ENCODE data around the gene NOTCH3. TPM values are rescaled to one million over a fixed set of nuclear protein-coding genes. Genes with fewer than 3 reads are reported as not detected.

The NOTCH3 gene
- total and polyA plus RNA-seq, 2 of the 8 experiments (the other 6 are each of a cell fraction or from before 2014, with no cell fraction given), result 37.5 to 107 TPM

- FAIRE-seq, result no peak
- Histone ChIP-seq H2AFZ (ENCODE audit: low read length) (no peak overlapping the region), H3K4me1 (replicated peaks in 1 of 4; ENCODE audit: control insufficient read depth in 3 of 4, insufficient read depth in 4 of 4, low read length in 3 of 4) (peaks cover 0 to 4% (median 0%) of the 10 kb centered on the region in 4 experiments; a peak in 2 of 7 replicates), H3K9me3 (ENCODE audit: insufficient read depth in 2 of 2, low read depth in 1 of 2, low read length in 1 of 2) (no peaks in the 10 kb centered on the region), H2BK20ac (ENCODE audit: low read length) (no peak overlapping the region), H3K27me3 (replicated peaks in 1 of 4; ENCODE audit: control insufficient read depth in 3 of 4, extremely low read depth in 1 of 4, insufficient read depth in 3 of 4, low read length in 3 of 4) (no peaks in the 10 kb centered on the region), H2BK120ac (replicated peaks; ENCODE audit: low read depth, low read length) (no peak overlapping the region), H3K79me1 (ENCODE audit: low read depth, low read length) (peaks cover 24% of the 10 kb centered on the region), H3K4ac (replicated peaks; ENCODE audit: insufficient read length, low read depth, low read length) (no peak overlapping the region), H3K23ac (ENCODE audit: insufficient read length) (no peak overlapping the region), H3K18ac (ENCODE audit: extremely low read depth, low read length) (no peak overlapping the region), H3K4me2 (ENCODE audit: insufficient read depth in 1 of 2, low read depth in 2 of 2, low read length in 2 of 2) (no peak overlapping the region), H4K91ac (replicated peaks; ENCODE audit: insufficient read length, low read length) (no peak overlapping the region), H4K20me1 (replicated peaks in 1 of 2; ENCODE audit: control insufficient read depth in 1 of 2, insufficient read depth in 2 of 2, low read length in 2 of 2) (peaks cover 24 to 28% of the 10 kb centered on the region in 2 experiments), H2BK15ac (ENCODE audit: low read length) (no peak overlapping the region), H2BK12ac (ENCODE audit: low read depth, low read length) (no peak overlapping the region), H3K9ac (replicated peaks in 1 of 4; ENCODE audit: extremely low read depth in 1 of 4, low read depth in 3 of 4, low read length in 3 of 4) (no peak overlapping the region), H2AK5ac (ENCODE audit: low read depth, low read length) (no peak overlapping the region), H3K23me2 (ENCODE audit: low read depth, low read length) (no peaks in the 10 kb centered on the region), H3K79me2 (ENCODE audit: control insufficient read depth in 1 of 2, insufficient read depth in 2 of 2, low read length in 2 of 2) (peaks cover 0 to 11% of the 10 kb centered on the region in 2 experiments; a peak in 2 of 4 replicates), H2BK5ac (ENCODE audit: low read depth, low read length) (no peak overlapping the region), H3K56ac (replicated peaks; ENCODE audit: insufficient read length, low read depth, low read length) (no peak overlapping the region), H3K27ac (ENCODE audit: low read depth, low read length) (no peak overlapping the region), H4K5ac (ENCODE audit: insufficient read length, low read depth, low read length) (no peak overlapping the region), H3K4me3 (ENCODE audit: extremely low read depth in 1 of 4, insufficient read depth in 2 of 4, low read depth in 3 of 4, low read length in 4 of 4) (no peak overlapping the region), H3K36me3 (ENCODE audit: control insufficient read depth in 2 of 4, insufficient read depth in 4 of 4, low read length in 3 of 4) (peaks cover 12 to 50% (median 25%) of the 10 kb centered on the region in 4 experiments), H3K14ac (ENCODE audit: insufficient read length) (no peak overlapping the region), H4K8ac (ENCODE audit: extremely low read depth, insufficient read depth, low read length) (no peak overlapping the region; the same call in 1 of the 2 replicates)
- CTCF ChIA-PET (ENCODE audit: partially characterized antibody), result interaction anchor here (1.4 kb wide), 1 partner anchor 14 kb away, joined by 4 read pairs; the partner anchor contains the start of gene EPHX3
- POLR2A ChIA-PET (ENCODE audit: partially characterized antibody), result no interaction called here
- TF ChIP-seq BACH1 (IDR thresholded peaks at IDR 0.05; ENCODE audit: low read length) (no peak), SIN3A (conservative IDR thresholded peaks at IDR 0.05 in 1 of 2, IDR thresholded peaks at IDR 0.05 in 1 of 2; ENCODE audit: low read depth in 1 of 2, low read length in 2 of 2) (no peak), ATF3 (IDR thresholded peaks at IDR 0.05; ENCODE audit: insufficient read depth, low read depth, low read length) (no peak)
- WGBS, 2 experiments (ENCODE audit: extremely low coverage in 1 of 2, insufficient coverage in 1 of 2, insufficient read length in 1 of 2, insufficient replicate concordance in 2 of 2, low coverage in 1 of 2, low lambda C conversion rate in 2 of 2, missing lambda C conversion rate in 1 of 2), result 98% methylated on average over 4 of the region's 5 CpGs; no CpG with 5 or more reads in 1 of the 2 experiments
- no peak for DNase-seq (ENCODE audit: low read depth in 1 of 2, low spot score in 2 of 2)
Observed at GRCh38 chr19:15246198-15246481, 45.3 kb upstream of the NOTCH3 start.

Data from H1 (cell line).